HUES64 (cell line): Measurements from ENCODE around the gene SLC30A3.
A peak's percentile ranks its signal among the peaks of the same experiment; 100 is the strongest.
"Not testable (repeated sequence)": the region's sequence is repeated elsewhere in the genome, so short reads cannot be mapped to it uniquely, and the experiment has no call there.

Source experiments
- H3K27ac ChIP-seq: 2 replicates; pipeline ENCODE4 v1.7.0; 2013; ENCODE audit warnings: low read depth, low read length, inconsistent platforms
- H3K27me3 ChIP-seq: 2 replicates; pipeline ENCODE4 v1.6.1; 2013; ENCODE audit warnings: mild to moderate bottlenecking, low read length; ENCODE audit not compliant: insufficient read depth
- H3K36me3 ChIP-seq: 2 replicates; pipeline ENCODE4 v1.6.1; 2013; ENCODE audit warnings: mild to moderate bottlenecking, low read length; ENCODE audit not compliant: insufficient read depth
- H3K4me1 ChIP-seq: 2 replicates; pipeline ENCODE4 v1.6.1; 2013; ENCODE audit warnings: mild to moderate bottlenecking, low read length, moderate library complexity; ENCODE audit not compliant: insufficient read depth
- H3K4me3 ChIP-seq: 2 replicates; pipeline ENCODE4 v1.5.1; 2013; ENCODE audit warnings: mild to moderate bottlenecking, low read length, moderate library complexity
- H3K9ac ChIP-seq: 2 replicates; pipeline ENCODE4 v1.6.1; 2013; ENCODE audit warnings: mild to moderate bottlenecking, low read depth, low read length
- H3K9me3 ChIP-seq: 2 replicates; pipeline ENCODE4 v1.6.1; 2013; ENCODE audit warnings: low read depth, low read length; ENCODE audit not compliant: insufficient read depth
- WGBS: fragments of 150-250, 120-280 bp; methylation state at CpG from one replicate; pipeline ENCODE4 v1.1.7; 2013; ENCODE audit warnings: missing lambda C conversion rate; 5-methylcytosine and 5-hydroxymethylcytosine counted together

The SLC30A3 gene

DNA sequence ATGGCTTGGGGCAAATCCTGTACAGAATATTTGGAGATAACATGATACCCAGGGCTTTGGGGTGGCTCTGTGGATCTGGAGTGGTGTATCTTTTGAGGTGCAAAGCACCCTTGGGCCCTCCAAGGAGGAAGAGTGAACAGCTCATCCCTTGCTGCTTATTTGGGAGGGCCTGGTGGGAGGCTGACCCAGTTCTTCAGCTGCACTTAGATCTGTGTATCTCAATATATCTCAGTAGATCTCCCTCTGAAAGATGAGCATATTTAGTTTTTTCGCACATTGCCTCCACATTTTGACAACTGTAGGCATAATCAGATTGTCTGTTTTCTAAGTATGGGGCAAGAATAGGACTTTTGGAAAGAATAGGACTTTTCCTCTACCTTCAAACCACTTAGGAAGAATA, 22.1 kb upstream of the SLC30A3 start:
- Histone ChIP-seq H3K36me3 (no peaks in the 10 kb centered on the region), H3K27me3 (peaks cover 12% of the 10 kb centered on the region; the same call in 1 of the 2 replicates), H3K9me3 (no peaks in the 10 kb centered on the region), H3K4me3 (no peak overlapping the region), H3K4me1 (peaks cover 29% of the 10 kb centered on the region), H3K27ac (no peak overlapping the region), H3K9ac (no peak overlapping the region)
- WGBS = no CpG with 5 or more reads among the region's 1 CpG

DNA sequence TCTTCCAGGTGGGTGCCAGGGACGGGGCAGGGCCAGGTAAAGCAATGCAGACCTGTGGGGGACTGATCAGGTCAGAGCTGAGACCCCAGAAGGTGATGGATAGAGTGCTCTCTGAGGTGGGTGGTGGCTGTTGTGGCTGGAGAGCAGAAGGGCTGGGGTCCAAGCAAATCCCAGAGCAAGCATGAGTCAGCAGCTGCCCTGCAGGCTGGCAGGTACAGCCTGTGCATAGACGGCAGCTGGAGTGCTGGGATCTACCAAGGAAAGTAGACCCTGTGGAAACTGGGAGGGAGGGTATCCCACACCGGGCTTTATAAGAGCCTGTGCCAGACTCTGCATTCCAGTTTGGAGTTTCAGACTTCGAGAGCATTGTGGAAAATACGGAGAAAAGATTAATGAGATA, 20.0 kb upstream of the SLC30A3 start:
- H3K36me3 ChIP-seq = no peaks in the 10 kb centered on the region
- 51% methylated on average over 5 of the region's 5 CpGs for WGBS
- H3K9ac ChIP-seq = peak overlapping the region; percentile 30
- peaks cover 12% of the 10 kb centered on the region; the same call in 1 of the 2 replicates for H3K27me3 ChIP-seq
- peaks cover 29% of the 10 kb centered on the region for H3K4me1 ChIP-seq
- peak overlapping the region; percentile 53; the same call in 1 of the 2 replicates for H3K27ac ChIP-seq
- peak overlapping the region; percentile 35 for H3K4me3 ChIP-seq
- H3K9me3 ChIP-seq = no peaks in the 10 kb centered on the region

GRCh38 chr2:27281855-27282559, 19.2 kb upstream of the SLC30A3 start, which contains the start of gene TRIM54:
Gene TRIM54 (plus strand): TSS chr2:27282429. CDS start chr2:27282732, 303 bp downstream.
- peak within 1 kb of the TSS; percentile 30 for H3K9ac ChIP-seq
- peak within 1 kb of the TSS; percentile 35 for H3K4me3 ChIP-seq
- H3K36me3 ChIP-seq = no peaks in the 10 kb centered on the region
- peaks cover 28% of the 10 kb centered on the region for H3K4me1 ChIP-seq
- H3K27ac ChIP-seq = peak within 1 kb of the TSS; percentile 53; the same call in 1 of the 2 replicates
- 33% methylated on average over 5 of the region's 5 CpGs for WGBS
- no peaks in the 10 kb centered on the region for H3K9me3 ChIP-seq
- H3K27me3 ChIP-seq = peaks cover 12% of the 10 kb centered on the region; the same call in 1 of the 2 replicates

- Histone ChIP-seq H3K4me1 (peaks cover 24% of the 10 kb centered on the region), H3K27me3 (peaks cover 12% of the 10 kb centered on the region; the same call in 1 of the 2 replicates), H3K9me3 (no peaks in the 10 kb centered on the region), H3K27ac (no peak overlapping the region), H3K4me3 (no peak overlapping the region), H3K36me3 (no peaks in the 10 kb centered on the region), H3K9ac (no peak overlapping the region)
- WGBS = 92% methylated on average over 3 of the region's 3 CpGs
Observed at GRCh38 chr2:27281442-27281841, 18.6 kb upstream of the SLC30A3 start.

DNA sequence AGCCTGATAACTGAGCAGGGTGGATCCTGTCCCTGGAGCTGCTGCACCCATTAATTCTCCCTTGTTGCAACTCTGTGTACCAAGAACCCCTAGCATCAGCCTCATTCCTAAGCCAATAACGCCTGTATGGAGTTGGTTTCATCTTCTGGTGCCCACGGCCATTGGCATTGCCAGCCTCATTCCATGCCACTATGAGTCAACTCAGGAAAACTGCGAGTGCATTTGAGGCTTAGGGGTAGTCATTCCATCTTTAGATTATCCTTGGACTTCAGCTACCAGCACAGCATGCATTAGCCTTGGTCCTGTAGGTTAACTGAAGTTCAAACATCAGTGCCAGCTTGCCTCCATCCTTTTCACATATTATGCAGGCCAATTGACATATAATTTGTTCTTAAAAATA, 18.0 kb upstream of the SLC30A3 start:
- WGBS = 91% methylated on average over 3 of the region's 3 CpGs
- H3K36me3 ChIP-seq = no peaks in the 10 kb centered on the region
- no peaks in the 10 kb centered on the region for H3K9me3 ChIP-seq
- H3K4me3 ChIP-seq = no peak overlapping the region
- H3K27me3 ChIP-seq = peaks cover 12% of the 10 kb centered on the region; the same call in 1 of the 2 replicates
- H3K4me1 ChIP-seq = peaks cover 24% of the 10 kb centered on the region
- H3K9ac ChIP-seq = no peak overlapping the region
- no peak overlapping the region for H3K27ac ChIP-seq

GRCh38 chr2:27278010-27278409, 15.2 kb upstream of the SLC30A3 start:
- H3K27me3 ChIP-seq = peaks cover 9% of the 10 kb centered on the region; the same call in 1 of the 2 replicates
- H3K27ac ChIP-seq = no peak overlapping the region
- H3K9me3 ChIP-seq = no peaks in the 10 kb centered on the region
- H3K36me3 ChIP-seq = no peaks in the 10 kb centered on the region
- no peak overlapping the region for H3K9ac ChIP-seq
- H3K4me1 ChIP-seq = peaks cover 19% of the 10 kb centered on the region
- 71% methylated on average over 1 of the region's 1 CpG for WGBS
- H3K4me3 ChIP-seq = no peak overlapping the region

DNA sequence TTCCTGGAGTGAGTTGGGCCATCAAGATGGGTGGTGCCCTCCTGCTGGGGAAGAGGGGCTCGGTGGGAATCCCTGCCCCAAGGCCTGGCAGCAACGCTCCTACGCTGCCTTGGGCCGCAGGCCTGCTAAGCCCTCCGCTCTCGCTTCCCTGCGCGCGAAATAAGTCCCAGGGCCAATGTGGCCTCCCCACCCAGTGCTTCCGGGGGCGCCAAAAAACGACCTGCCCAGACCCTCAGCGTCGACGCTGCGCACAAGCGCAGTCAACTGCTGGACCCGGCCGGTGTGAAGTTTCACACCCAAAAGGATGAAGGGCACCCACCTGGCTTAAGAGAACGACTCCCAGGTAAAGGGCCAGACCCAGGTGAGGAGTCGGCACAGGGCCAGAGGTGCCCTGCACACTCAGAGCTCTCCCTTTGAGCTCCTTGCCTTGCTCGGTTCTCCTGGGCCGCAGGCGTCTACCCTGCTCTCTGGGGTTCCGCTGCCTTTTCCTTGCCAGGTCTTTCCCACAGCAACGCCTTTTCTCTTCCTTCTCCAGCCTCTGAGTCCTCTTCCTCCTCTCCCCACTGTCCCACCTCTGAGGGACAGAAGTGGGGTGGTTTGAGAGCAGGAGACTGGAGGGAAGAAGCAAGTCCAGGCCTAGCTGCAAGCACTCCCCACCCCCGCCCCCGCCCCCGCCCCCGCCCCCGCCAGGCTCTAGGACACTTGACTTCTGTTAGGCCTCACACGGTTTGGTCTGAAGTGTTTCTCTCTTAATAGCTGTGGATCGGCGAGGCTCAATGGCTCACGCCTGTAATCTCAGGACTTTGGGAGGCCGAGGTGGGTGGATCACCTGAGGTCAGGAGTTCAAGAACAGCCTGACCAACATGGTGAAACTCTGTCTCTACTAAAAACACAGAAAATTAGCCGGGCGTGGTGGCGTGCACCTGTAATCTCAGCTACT, 12.6 kb upstream of the SLC30A3 start, which contains the start of gene DNAJC5G:
Gene DNAJC5G (plus strand): TSS at position 223 of the 940 bp plus-strand sequence. CDS start 1,296 bp downstream, outside the sequence.
- Histone ChIP-seq H3K4me3 (no peak within 1 kb of the TSS), H3K27ac (no peak within 1 kb of the TSS), H3K27me3 (no peaks in the 10 kb centered on the region), H3K9ac (no peak within 1 kb of the TSS), H3K36me3 (no peaks in the 10 kb centered on the region), H3K9me3 (no peaks in the 10 kb centered on the region), H3K4me1 (no peaks in the 10 kb centered on the region)
- WGBS = 89% methylated on average over 39 of the region's 39 CpGs

- H3K4me3 ChIP-seq, H3K36me3 ChIP-seq, H3K9me3 ChIP-seq, H3K27me3 ChIP-seq, H3K9ac ChIP-seq, H3K27ac ChIP-seq, H3K4me1 ChIP-seq: not testable (repeated sequence)
- WGBS = 92% methylated on average over 12 of the region's 15 CpGs
Observed at GRCh38 chr2:27272537-27273522, 10.0 kb upstream of the SLC30A3 start.

GRCh38 chr2:27271631-27272340, 8.9 kb upstream of the SLC30A3 start:
- Histone ChIP-seq H3K9ac (no peak overlapping the region), H3K9me3 (no peaks in the 10 kb centered on the region), H3K4me3 (no peak overlapping the region), H3K27me3 (peaks cover 15% of the 10 kb centered on the region), H3K4me1 (no peaks in the 10 kb centered on the region), H3K27ac (no peak overlapping the region), H3K36me3 (no peaks in the 10 kb centered on the region)
- 70% methylated on average over 7 of the region's 11 CpGs for WGBS

DNA sequence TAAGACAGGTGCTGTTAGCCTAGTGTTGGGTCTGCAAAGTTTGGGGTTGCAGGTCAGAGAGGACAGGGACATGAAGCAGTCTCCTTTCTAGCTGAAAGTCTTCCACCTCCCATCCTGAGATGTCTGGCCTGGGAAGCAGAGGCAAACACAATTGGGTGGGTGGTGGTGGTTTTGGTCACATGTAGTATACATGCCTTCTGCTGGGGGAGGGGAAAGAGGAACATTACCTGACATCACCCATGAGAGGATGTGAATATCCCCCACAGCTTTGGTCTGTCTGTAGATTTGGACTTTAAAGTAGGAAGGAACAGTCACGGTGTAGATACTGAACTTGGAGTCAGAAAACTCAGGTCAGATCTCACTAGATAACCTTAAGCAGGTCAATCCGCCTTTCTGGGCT, 7.8 kb upstream of the SLC30A3 start:
- Histone ChIP-seq H3K4me3 (no peak overlapping the region), H3K27ac (no peak overlapping the region), H3K36me3 (no peaks in the 10 kb centered on the region), H3K27me3 (peaks cover 26% of the 10 kb centered on the region), H3K9ac (no peak overlapping the region), H3K9me3 (no peaks in the 10 kb centered on the region), H3K4me1 (no peaks in the 10 kb centered on the region)
- 91% methylated on average over 2 of the region's 2 CpGs for WGBS
